ENCODE data around the gene COG5.

Gene COG5

GRCh38 chr7:107605218-107605815, 41.6 kb upstream of the COG5 start:
- Histone ChIP-seq H3K9me3 (ENCODE audit: severe bottlenecking) (no peaks in the 10 kb centered on the region), H3K4me1 (ENCODE audit: insufficient read depth, poor library complexity, severe bottlenecking) (no peaks in the 10 kb centered on the region), H3K36me3 (ENCODE audit: low read depth) (peaks cover 45% of the 10 kb centered on the region), H3K4me3 (ENCODE audit: severe bottlenecking) (no peak overlapping the region), H3K27ac (ENCODE audit: poor library complexity, severe bottlenecking) (no peak overlapping the region), H3K27me3 (ENCODE audit: insufficient read depth, poor library complexity, severe bottlenecking) (no peaks in the 10 kb centered on the region)
- no peak for ATAC-seq (ENCODE audit: low read depth)
- no peak for TF ChIP-seq CTCF (IDR thresholded peaks at IDR 0.05; ENCODE audit: poor library complexity, severe bottlenecking)
- no peak for DNase-seq (ENCODE audit: low spot score)

- Histone ChIP-seq H3K9me3 (ENCODE audit: severe bottlenecking) (no peaks in the 10 kb centered on the region), H3K36me3 (ENCODE audit: low read depth) (peaks cover 63% of the 10 kb centered on the region), H3K27me3 (ENCODE audit: insufficient read depth, poor library complexity, severe bottlenecking) (no peaks in the 10 kb centered on the region), H3K27ac (ENCODE audit: poor library complexity, severe bottlenecking) (no peak overlapping the region), H3K4me3 (ENCODE audit: severe bottlenecking) (no peak overlapping the region), H3K4me1 (ENCODE audit: insufficient read depth, poor library complexity, severe bottlenecking) (peaks cover 11% of the 10 kb centered on the region)
- no peak for ATAC-seq (ENCODE audit: low read depth)
- DNase-seq (ENCODE audit: low spot score), result no peak
- no peak for TF ChIP-seq CTCF (IDR thresholded peaks at IDR 0.05; ENCODE audit: poor library complexity, severe bottlenecking)
Observed at GRCh38 chr7:107600816-107601215, 37.1 kb upstream of the COG5 start.

- ATAC-seq (ENCODE audit: low read depth) (no peak), DNase-seq (ENCODE audit: low spot score) (no peak)
- no peak for TF ChIP-seq CTCF (IDR thresholded peaks at IDR 0.05; ENCODE audit: poor library complexity, severe bottlenecking)
Observed at GRCh38 chr7:107599262-107599661, 35.5 kb upstream of the COG5 start.

GRCh38 chr7:107597953-107598352, 34.2 kb upstream of the COG5 start:
- H3K27me3 ChIP-seq (ENCODE audit: insufficient read depth, poor library complexity, severe bottlenecking), result no peaks in the 10 kb centered on the region
- TF ChIP-seq CTCF (IDR thresholded peaks at IDR 0.05; ENCODE audit: poor library complexity, severe bottlenecking), result no peak
- no peaks in the 10 kb centered on the region for H3K9me3 ChIP-seq (ENCODE audit: severe bottlenecking)
- peaks cover 23% of the 10 kb centered on the region for H3K4me1 ChIP-seq (ENCODE audit: insufficient read depth, poor library complexity, severe bottlenecking)
- DNase-seq (ENCODE audit: low spot score) (no peak), ATAC-seq (ENCODE audit: low read depth) (no peak)
- no peak overlapping the region for H3K4me3 ChIP-seq (ENCODE audit: severe bottlenecking)
- peaks cover 55% of the 10 kb centered on the region for H3K36me3 ChIP-seq (ENCODE audit: low read depth)
- H3K27ac ChIP-seq (ENCODE audit: poor library complexity, severe bottlenecking), result no peak overlapping the region

More at GRCh38 chr7:107599262-107599661, 35.5 kb upstream of the COG5 start:
- Histone ChIP-seq H3K4me1 (ENCODE audit: insufficient read depth, poor library complexity, severe bottlenecking) (peaks cover 23% of the 10 kb centered on the region), H3K4me3 (ENCODE audit: severe bottlenecking) (no peak overlapping the region), H3K27me3 (ENCODE audit: insufficient read depth, poor library complexity, severe bottlenecking) (no peaks in the 10 kb centered on the region), H3K9me3 (ENCODE audit: severe bottlenecking) (no peaks in the 10 kb centered on the region), H3K36me3 (ENCODE audit: low read depth) (peaks cover 65% of the 10 kb centered on the region), H3K27ac (ENCODE audit: poor library complexity, severe bottlenecking) (no peak overlapping the region)

GRCh38 chr7:107597582-107597916, 33.8 kb upstream of the COG5 start:
- TF ChIP-seq CTCF (IDR thresholded peaks at IDR 0.05; ENCODE audit: poor library complexity, severe bottlenecking), result no peak
- DNase-seq (ENCODE audit: low spot score) (no peak), ATAC-seq (ENCODE audit: low read depth) (no peak)
- Histone ChIP-seq H3K27ac (ENCODE audit: poor library complexity, severe bottlenecking) (peak overlapping the region; percentile 96), H3K36me3 (ENCODE audit: low read depth) (peaks cover 54% of the 10 kb centered on the region), H3K9me3 (ENCODE audit: severe bottlenecking) (no peaks in the 10 kb centered on the region), H3K4me1 (ENCODE audit: insufficient read depth, poor library complexity, severe bottlenecking) (peaks cover 23% of the 10 kb centered on the region), H3K4me3 (ENCODE audit: severe bottlenecking) (no peak overlapping the region), H3K27me3 (ENCODE audit: insufficient read depth, poor library complexity, severe bottlenecking) (no peaks in the 10 kb centered on the region)
